HTR-8/SVneo (cell line): ENCODE measurements around the gene PABPC4L.
"Not testable (repeated sequence)": the region's sequence is repeated elsewhere in the genome, so short reads cannot be mapped to it uniquely, and the experiment has no call there.

ENCODE experiments used
- DNase-seq: peaks from one replicate; pipeline ENCODE4 v3.0.0; 2011; ENCODE audit warnings: low spot score, mixed read lengths; ENCODE audit not compliant: insufficient read length
- FAIRE-seq: peaks from 2 replicates; lab custom pipeline; 2011; peaks lifted over from hg19 to GRCh38; lab: Jason Lieb, UNC

Gene PABPC4L

GRCh38 chr4:134201216-134202161 is at the start of gene PABPC4L:
PABPC4L (minus strand) TSS chr4:134201789; CDS start chr4:134201019, 770 bp downstream.
- FAIRE-seq (no peak), DNase-seq (peak; percentile 71)

- DNase-seq (no peak), FAIRE-seq (no peak)
Observed at GRCh38 chr4:134251322-134251721, 49.7 kb upstream of the PABPC4L start.

- DNase-seq, result no peak
- no peak for FAIRE-seq
Observed at GRCh38 chr4:134243742-134244713, 42.4 kb upstream of the PABPC4L start.

- FAIRE-seq (no peak), DNase-seq (no peak)
Observed at GRCh38 chr4:134219043-134219442, 17.5 kb upstream of the PABPC4L start.

- DNase-seq (peak; percentile 37), FAIRE-seq (peak; percentile 36)
Observed at GRCh38 chr4:134216411-134216810, 14.8 kb upstream of the PABPC4L start.

- no peak for FAIRE-seq
- DNase-seq, result no peak
Observed at GRCh38 chr4:134215620-134216344, 14.2 kb upstream of the PABPC4L start.

GRCh38 chr4:134207955-134208354 is 6.4 kb upstream of the PABPC4L start:
- not testable (repeated sequence) for FAIRE-seq, DNase-seq

GRCh38 chr4:134202166-134202956 is 772 bp upstream of the PABPC4L start:
- no peak for FAIRE-seq
- no peak for DNase-seq

GRCh38 chr4:134200811-134201215 is 776 bp downstream of the PABPC4L start:
- no peak for DNase-seq
- FAIRE-seq, result no peak

- FAIRE-seq (no peak), DNase-seq (no peak)
Observed at GRCh38 chr4:134189949-134190348, 11.6 kb downstream of the PABPC4L start.

- no peak for DNase-seq
Observed at GRCh38 chr4:134189480-134189879, 12.1 kb downstream of the PABPC4L start.

GRCh38 chr4:134178706-134179105 is 22.9 kb downstream of the PABPC4L start:
- FAIRE-seq (no peak), DNase-seq (no peak)

More at GRCh38 chr4:134189480-134189879, 12.1 kb downstream of the PABPC4L start:
- FAIRE-seq, result no peak

- no peak for DNase-seq
- FAIRE-seq, result no peak
Observed at GRCh38 chr4:134174271-134174670, 27.3 kb downstream of the PABPC4L start.

GRCh38 chr4:134160211-134160610 is 41.4 kb downstream of the PABPC4L start:
- no peak for FAIRE-seq
- DNase-seq, result no peak

- FAIRE-seq (no peak), DNase-seq (no peak)
Observed at GRCh38 chr4:134154097-134154496, 47.5 kb downstream of the PABPC4L start.

- FAIRE-seq (no peak), DNase-seq (no peak)
Observed at GRCh38 chr4:134147941-134148340, 53.6 kb downstream of the PABPC4L start.
